IPS-20b (cell line): ENCODE results near the gene CNTROB.
"Not testable (repeated sequence)": the region's sequence is repeated elsewhere in the genome, so short reads cannot be mapped to it uniquely, and the experiment has no call there.

Experiments
- H3K27ac ChIP-seq: one replicate; pipeline ENCODE4 v1.5.1; 2013; ENCODE audit warnings: low read length
- H3K27me3 ChIP-seq: 2 replicates; pipeline ENCODE4 v1.6.1; 2013; ENCODE audit warnings: mild to moderate bottlenecking, low read length, inconsistent platforms; ENCODE audit not compliant: insufficient read depth
- H3K36me3 ChIP-seq: 2 replicates; pipeline ENCODE4 v1.6.1; 2013; ENCODE audit warnings: low read depth, mild to moderate bottlenecking, inconsistent platforms, low read length, moderate library complexity; ENCODE audit not compliant: insufficient read depth
- H3K4me1 ChIP-seq: 2 replicates; pipeline ENCODE4 v1.6.1; 2013; ENCODE audit warnings: mild to moderate bottlenecking, control low read depth, inconsistent platforms, low read length, moderate library complexity; ENCODE audit not compliant: insufficient read depth
- H3K4me3 ChIP-seq: 2 replicates; pipeline ENCODE4 v1.5.1; 2013; ENCODE audit warnings: mild to moderate bottlenecking, low read length, inconsistent platforms
- H3K9ac ChIP-seq: 2 replicates; pipeline ENCODE4 v1.6.1; 2013; ENCODE audit warnings: low read depth, mild to moderate bottlenecking, inconsistent platforms, low read length, moderate library complexity
- H3K9me3 ChIP-seq: 2 replicates; pipeline ENCODE4 v1.6.1; 2013; ENCODE audit warnings: mild to moderate bottlenecking, low read depth, low read length, inconsistent platforms; ENCODE audit not compliant: insufficient read depth

CNTROB gene

DNA sequence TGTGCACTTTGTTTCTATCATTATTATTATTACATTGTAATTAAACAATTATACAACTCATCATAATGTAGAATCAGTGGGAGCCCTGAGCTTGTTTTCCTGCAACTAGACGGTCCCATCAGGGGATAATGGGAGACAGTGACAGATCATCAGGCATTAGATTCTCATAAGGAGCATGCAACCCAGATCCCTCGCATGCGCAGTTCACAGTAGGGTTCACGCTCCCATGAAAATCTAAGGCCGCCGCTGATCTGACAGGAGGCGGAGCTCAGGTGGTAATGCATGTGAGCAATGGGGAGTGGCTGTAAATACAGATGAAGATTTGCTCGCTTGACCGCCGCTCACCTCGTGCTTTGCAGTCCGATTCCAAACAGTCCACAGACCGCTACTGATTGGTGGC lies 21.3 kb downstream of the CNTROB start:
- H3K4me1 ChIP-seq, H3K27ac ChIP-seq, H3K27me3 ChIP-seq, H3K9me3 ChIP-seq, H3K4me3 ChIP-seq, H3K9ac ChIP-seq: not testable (repeated sequence)
- H3K36me3 ChIP-seq = peaks cover 20% of the 10 kb centered on the region

GRCh38 chr17:7955414-7956227 lies 23.6 kb downstream of the CNTROB start:
- Histone ChIP-seq H3K36me3 (no peaks in the 10 kb centered on the region), H3K27me3 (no peaks in the 10 kb centered on the region), H3K9ac (no peak overlapping the region), H3K4me3 (no peak overlapping the region), H3K4me1 (no peaks in the 10 kb centered on the region), H3K27ac (no peak overlapping the region), H3K9me3 (no peaks in the 10 kb centered on the region)

GRCh38 chr17:7956228-7956965 lies 24.4 kb downstream of the CNTROB start:
- Histone ChIP-seq H3K9ac (no peak overlapping the region), H3K27me3 (no peaks in the 10 kb centered on the region; the same call in 1 of the 2 replicates), H3K4me1 (no peaks in the 10 kb centered on the region), H3K27ac (no peak overlapping the region), H3K36me3 (no peaks in the 10 kb centered on the region), H3K4me3 (no peak overlapping the region), H3K9me3 (no peaks in the 10 kb centered on the region)

- H3K9me3 ChIP-seq = no peaks in the 10 kb centered on the region
- no peak overlapping the region for H3K9ac ChIP-seq
- H3K4me3 ChIP-seq = no peak overlapping the region
- no peaks in the 10 kb centered on the region; the same call in 1 of the 2 replicates for H3K27me3 ChIP-seq
- no peaks in the 10 kb centered on the region for H3K36me3 ChIP-seq
- H3K27ac ChIP-seq = no peak overlapping the region
- H3K4me1 ChIP-seq = no peaks in the 10 kb centered on the region
These were observed 27.7 kb downstream of the CNTROB start for GRCh38 chr17:7959503-7960253.

DNA sequence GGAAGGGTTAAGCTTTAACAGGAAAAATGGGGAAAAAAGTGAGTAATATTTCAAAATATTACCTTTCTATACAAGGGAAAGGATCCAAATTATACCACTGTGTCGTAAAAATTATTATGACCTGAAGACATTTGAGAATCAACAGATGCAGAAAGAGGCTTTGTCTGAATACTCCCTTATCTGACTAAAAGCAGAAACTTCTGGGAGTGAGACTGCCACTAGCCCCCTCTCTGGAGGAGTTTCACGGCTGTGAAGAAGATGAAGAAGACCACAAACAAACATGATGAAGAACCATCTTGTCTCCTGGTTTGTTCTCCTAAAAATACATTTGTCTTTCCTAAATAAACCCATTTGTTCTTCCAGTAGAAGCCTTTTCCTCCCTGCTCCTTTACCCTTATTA lies 29.4 kb downstream of the CNTROB start:
- Histone ChIP-seq H3K27me3 (no peaks in the 10 kb centered on the region; the same call in 1 of the 2 replicates), H3K4me1 (no peaks in the 10 kb centered on the region), H3K36me3 (no peaks in the 10 kb centered on the region), H3K9ac (no peak overlapping the region), H3K9me3 (no peaks in the 10 kb centered on the region), H3K4me3 (no peak overlapping the region), H3K27ac (no peak overlapping the region)

DNA sequence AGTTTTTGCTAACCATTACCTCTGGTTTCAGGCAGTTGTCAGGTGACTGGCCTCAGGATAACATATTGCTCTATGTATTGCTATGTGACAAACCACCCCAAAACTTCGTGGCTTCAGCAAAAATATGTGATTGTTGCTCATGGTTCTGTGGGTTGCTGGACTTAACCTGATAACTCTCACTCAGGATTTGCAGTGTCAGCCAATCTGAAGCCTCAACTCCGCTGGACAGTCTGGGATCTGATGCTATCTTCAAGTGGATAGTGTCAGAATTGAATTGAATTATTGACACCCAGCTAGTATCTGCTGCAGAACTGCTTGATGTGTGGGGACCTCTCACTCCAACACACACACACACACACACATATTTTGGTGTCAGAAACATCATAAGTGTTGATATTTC lies 35.7 kb downstream of the CNTROB start:
- Histone ChIP-seq H3K27ac (no peak overlapping the region), H3K4me1 (no peaks in the 10 kb centered on the region), H3K4me3 (no peak overlapping the region), H3K27me3 (no peaks in the 10 kb centered on the region), H3K9me3 (no peaks in the 10 kb centered on the region), H3K36me3 (no peaks in the 10 kb centered on the region), H3K9ac (no peak overlapping the region)

- H3K4me1 ChIP-seq = no peaks in the 10 kb centered on the region
- no peak overlapping the region for H3K9ac ChIP-seq
- H3K36me3 ChIP-seq = no peaks in the 10 kb centered on the region
- 0 out of 2 replicates have a peak, but pooled peaks cover 5% of the 10 kb centered on the region for H3K9me3 ChIP-seq
- H3K4me3 ChIP-seq = no peak overlapping the region
- H3K27me3 ChIP-seq = no peaks in the 10 kb centered on the region
- no peak overlapping the region for H3K27ac ChIP-seq
These were observed 37.4 kb downstream of the CNTROB start for GRCh38 chr17:7969433-7969832.

DNA sequence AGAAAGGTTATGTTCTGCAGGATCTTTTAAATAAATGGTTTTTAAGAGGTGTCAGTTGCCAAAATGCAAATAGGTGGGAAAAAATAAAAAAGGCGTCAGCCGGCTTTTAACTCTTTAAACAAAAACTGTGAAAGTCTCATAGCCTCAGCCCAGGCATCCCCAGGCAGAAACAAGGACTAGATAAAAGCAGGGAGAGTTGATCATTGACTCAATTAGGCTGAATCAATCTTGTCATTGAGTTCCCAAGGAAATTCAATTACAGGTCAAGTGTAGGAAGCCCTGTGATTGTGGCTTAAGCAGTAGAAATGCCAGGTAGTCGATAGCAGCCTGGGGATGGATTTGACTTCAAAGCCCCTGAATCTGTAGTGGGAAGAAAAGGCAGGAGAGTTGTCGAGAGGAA lies 39.6 kb downstream of the CNTROB start:
- no peak overlapping the region for H3K4me3 ChIP-seq

GRCh38 chr17:7972131-7972785 lies 40.3 kb downstream of the CNTROB start:
- no peak overlapping the region for H3K9ac ChIP-seq
- H3K36me3 ChIP-seq = no peaks in the 10 kb centered on the region
- no peak overlapping the region for H3K4me3 ChIP-seq
- H3K4me1 ChIP-seq = no peaks in the 10 kb centered on the region
- no peak overlapping the region for H3K27ac ChIP-seq
- H3K9me3 ChIP-seq = peaks cover 13% of the 10 kb centered on the region; the same call in 1 of the 2 replicates
- no peaks in the 10 kb centered on the region for H3K27me3 ChIP-seq

More for the DNA sequence above, 39.6 kb downstream of the CNTROB start:
- Histone ChIP-seq H3K27me3 (no peaks in the 10 kb centered on the region), H3K36me3 (no peaks in the 10 kb centered on the region), H3K9me3 (peaks cover 13% of the 10 kb centered on the region; the same call in 1 of the 2 replicates), H3K27ac (no peak overlapping the region), H3K4me1 (no peaks in the 10 kb centered on the region), H3K9ac (no peak overlapping the region)

GRCh38 chr17:7974638-7975131 lies 42.7 kb downstream of the CNTROB start:
- H3K4me3 ChIP-seq = no peak overlapping the region

GRCh38 chr17:7977039-7977438 lies 45.0 kb downstream of the CNTROB start:
- Histone ChIP-seq H3K9ac (no peak overlapping the region), H3K27me3 (no peaks in the 10 kb centered on the region)

More at GRCh38 chr17:7974638-7975131, 42.7 kb downstream of the CNTROB start:
- Histone ChIP-seq H3K27ac (no peak overlapping the region), H3K9ac (no peak overlapping the region), H3K27me3 (no peaks in the 10 kb centered on the region), H3K36me3 (no peaks in the 10 kb centered on the region), H3K9me3 (peaks cover 13% of the 10 kb centered on the region; the same call in 1 of the 2 replicates), H3K4me1 (no peaks in the 10 kb centered on the region)

More at GRCh38 chr17:7977039-7977438, 45.0 kb downstream of the CNTROB start:
- peaks cover 13% of the 10 kb centered on the region; the same call in 1 of the 2 replicates for H3K9me3 ChIP-seq
- H3K4me3 ChIP-seq = no peak overlapping the region
- H3K36me3 ChIP-seq = no peaks in the 10 kb centered on the region
- H3K27ac ChIP-seq = no peak overlapping the region
- no peaks in the 10 kb centered on the region for H3K4me1 ChIP-seq
